ENCODE measurements around the gene B4GALNT2.

GRCh38 chr17:49224198-49224996, 91.8 kb downstream of the B4GALNT2 start:
- TF ChIP-seq, protein P1, sequence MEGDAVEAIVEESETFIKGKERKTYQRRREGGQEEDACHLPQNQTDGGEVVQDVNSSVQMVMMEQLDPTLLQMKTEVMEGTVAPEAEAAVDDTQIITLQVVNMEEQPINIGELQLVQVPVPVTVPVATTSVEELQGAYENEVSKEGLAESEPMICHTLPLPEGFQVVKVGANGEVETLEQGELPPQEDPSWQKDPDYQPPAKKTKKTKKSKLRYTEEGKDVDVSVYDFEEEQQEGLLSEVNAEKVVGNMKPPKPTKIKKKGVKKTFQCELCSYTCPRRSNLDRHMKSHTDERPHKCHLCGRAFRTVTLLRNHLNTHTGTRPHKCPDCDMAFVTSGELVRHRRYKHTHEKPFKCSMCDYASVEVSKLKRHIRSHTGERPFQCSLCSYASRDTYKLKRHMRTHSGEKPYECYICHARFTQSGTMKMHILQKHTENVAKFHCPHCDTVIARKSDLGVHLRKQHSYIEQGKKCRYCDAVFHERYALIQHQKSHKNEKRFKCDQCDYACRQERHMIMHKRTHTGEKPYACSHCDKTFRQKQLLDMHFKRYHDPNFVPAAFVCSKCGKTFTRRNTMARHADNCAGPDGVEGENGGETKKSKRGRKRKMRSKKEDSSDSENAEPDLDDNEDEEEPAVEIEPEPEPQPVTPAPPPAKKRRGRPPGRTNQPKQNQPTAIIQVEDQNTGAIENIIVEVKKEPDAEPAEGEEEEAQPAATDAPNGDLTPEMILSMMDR (IDR thresholded peaks at IDR 0.05), result no peak
- TF ChIP-seq EZH2 (IDR thresholded peaks at IDR 0.05; ENCODE audit: borderline replicate concordance, insufficient read depth, low read depth, low read length, poor library complexity, severe bottlenecking), result no peak
